HL-60 (cell line): ENCODE results near the gene CD177.

ENCODE experiments used
- DNase-seq, 2 experiments: peaks; one replicate each; pipeline ENCODE4 v3.0.0-alpha.2; 2010 to 2020; ENCODE audit warnings: low read depth in 1 of 2, low spot score in 1 of 2
- H3K27ac ChIP-seq: fragments of 250-450 bp; sonication (Bioruptor Pico); replicated peaks from 2 replicates; pipeline ENCODE4 v1.5.1; 2020; ENCODE audit warnings: mild to moderate bottlenecking, moderate library complexity
- H3K27me3 ChIP-seq: fragments of 250-450 bp; sonication (Bioruptor Pico); 2 replicates; pipeline ENCODE4 v1.5.1; 2021; ENCODE audit warnings: mild to moderate bottlenecking, moderate library complexity; ENCODE audit not compliant: insufficient read depth, poor library complexity, severe bottlenecking
- H3K4me3 ChIP-seq: replicated peaks from 2 replicates; pipeline ENCODE4 v1.5.1; 2011; ENCODE audit warnings: mild to moderate bottlenecking, control low read depth, low read length; ENCODE audit not compliant: insufficient read depth
- GABPA ChIP-seq: IDR thresholded peaks from 2 replicates; pipeline ENCODE4 v1.6.1; 2012; ENCODE audit warnings: low read depth
- POLR2AphosphoS5 ChIP-seq: IDR thresholded peaks from 2 replicates; pipeline ENCODE4 v1.6.1; 2012; ENCODE audit warnings: low read depth
- SPI1 ChIP-seq: IDR thresholded peaks from 2 replicates; pipeline ENCODE4 v1.6.1; 2012; ENCODE audit warnings: low read depth, mild to moderate bottlenecking, borderline replicate concordance
- TF ChIP-seq, protein P1 (sequence below): IDR thresholded peaks from one replicate; pipeline ENCODE4 v1.5.1; 2011; ENCODE audit warnings: low read length, control low read depth, inconsistent platforms; ENCODE audit not compliant: insufficient read depth
- TF ChIP-seq, protein P2 (sequence below): IDR thresholded peaks from 2 replicates; pipeline ENCODE4 v1.6.1; 2012; ENCODE audit warnings: low read depth; ENCODE audit not compliant: insufficient replicate concordance

Gene CD177

DNA sequence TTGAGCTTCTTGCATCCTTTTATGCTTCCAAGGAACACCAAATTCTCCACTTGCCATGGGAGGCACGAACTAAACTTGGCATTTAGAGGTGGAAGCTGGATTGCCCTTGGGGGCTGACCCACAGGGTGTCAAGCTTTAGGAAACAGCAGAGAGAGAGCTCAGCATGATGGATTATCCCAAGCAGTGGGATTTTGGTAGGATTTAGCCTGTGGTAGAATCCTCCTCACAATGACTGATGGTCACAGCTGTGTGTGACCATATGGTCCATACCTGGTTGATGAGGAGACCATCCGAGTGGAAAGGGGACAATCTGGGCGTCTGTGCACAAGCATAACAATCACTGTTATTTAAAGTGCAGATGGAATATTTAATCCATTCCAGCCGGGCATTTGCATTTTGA lies 44.0 kb upstream of the CD177 start:
- H3K4me3 ChIP-seq, result no peak overlapping the region
- H3K27me3 ChIP-seq, result no peaks in the 10 kb centered on the region
- TF ChIP-seq GABPA (no peak), SPI1 (no peak), POLR2AphosphoS5 (no peak)
- TF ChIP-seq, protein P1, sequence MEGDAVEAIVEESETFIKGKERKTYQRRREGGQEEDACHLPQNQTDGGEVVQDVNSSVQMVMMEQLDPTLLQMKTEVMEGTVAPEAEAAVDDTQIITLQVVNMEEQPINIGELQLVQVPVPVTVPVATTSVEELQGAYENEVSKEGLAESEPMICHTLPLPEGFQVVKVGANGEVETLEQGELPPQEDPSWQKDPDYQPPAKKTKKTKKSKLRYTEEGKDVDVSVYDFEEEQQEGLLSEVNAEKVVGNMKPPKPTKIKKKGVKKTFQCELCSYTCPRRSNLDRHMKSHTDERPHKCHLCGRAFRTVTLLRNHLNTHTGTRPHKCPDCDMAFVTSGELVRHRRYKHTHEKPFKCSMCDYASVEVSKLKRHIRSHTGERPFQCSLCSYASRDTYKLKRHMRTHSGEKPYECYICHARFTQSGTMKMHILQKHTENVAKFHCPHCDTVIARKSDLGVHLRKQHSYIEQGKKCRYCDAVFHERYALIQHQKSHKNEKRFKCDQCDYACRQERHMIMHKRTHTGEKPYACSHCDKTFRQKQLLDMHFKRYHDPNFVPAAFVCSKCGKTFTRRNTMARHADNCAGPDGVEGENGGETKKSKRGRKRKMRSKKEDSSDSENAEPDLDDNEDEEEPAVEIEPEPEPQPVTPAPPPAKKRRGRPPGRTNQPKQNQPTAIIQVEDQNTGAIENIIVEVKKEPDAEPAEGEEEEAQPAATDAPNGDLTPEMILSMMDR, result no peak
- TF ChIP-seq, protein P2, sequence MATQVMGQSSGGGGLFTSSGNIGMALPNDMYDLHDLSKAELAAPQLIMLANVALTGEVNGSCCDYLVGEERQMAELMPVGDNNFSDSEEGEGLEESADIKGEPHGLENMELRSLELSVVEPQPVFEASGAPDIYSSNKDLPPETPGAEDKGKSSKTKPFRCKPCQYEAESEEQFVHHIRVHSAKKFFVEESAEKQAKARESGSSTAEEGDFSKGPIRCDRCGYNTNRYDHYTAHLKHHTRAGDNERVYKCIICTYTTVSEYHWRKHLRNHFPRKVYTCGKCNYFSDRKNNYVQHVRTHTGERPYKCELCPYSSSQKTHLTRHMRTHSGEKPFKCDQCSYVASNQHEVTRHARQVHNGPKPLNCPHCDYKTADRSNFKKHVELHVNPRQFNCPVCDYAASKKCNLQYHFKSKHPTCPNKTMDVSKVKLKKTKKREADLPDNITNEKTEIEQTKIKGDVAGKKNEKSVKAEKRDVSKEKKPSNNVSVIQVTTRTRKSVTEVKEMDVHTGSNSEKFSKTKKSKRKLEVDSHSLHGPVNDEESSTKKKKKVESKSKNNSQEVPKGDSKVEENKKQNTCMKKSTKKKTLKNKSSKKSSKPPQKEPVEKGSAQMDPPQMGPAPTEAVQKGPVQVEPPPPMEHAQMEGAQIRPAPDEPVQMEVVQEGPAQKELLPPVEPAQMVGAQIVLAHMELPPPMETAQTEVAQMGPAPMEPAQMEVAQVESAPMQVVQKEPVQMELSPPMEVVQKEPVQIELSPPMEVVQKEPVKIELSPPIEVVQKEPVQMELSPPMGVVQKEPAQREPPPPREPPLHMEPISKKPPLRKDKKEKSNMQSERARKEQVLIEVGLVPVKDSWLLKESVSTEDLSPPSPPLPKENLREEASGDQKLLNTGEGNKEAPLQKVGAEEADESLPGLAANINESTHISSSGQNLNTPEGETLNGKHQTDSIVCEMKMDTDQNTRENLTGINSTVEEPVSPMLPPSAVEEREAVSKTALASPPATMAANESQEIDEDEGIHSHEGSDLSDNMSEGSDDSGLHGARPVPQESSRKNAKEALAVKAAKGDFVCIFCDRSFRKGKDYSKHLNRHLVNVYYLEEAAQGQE, result no peak
- H3K27ac ChIP-seq, result no peak overlapping the region
- DNase-seq, result no peak

DNA sequence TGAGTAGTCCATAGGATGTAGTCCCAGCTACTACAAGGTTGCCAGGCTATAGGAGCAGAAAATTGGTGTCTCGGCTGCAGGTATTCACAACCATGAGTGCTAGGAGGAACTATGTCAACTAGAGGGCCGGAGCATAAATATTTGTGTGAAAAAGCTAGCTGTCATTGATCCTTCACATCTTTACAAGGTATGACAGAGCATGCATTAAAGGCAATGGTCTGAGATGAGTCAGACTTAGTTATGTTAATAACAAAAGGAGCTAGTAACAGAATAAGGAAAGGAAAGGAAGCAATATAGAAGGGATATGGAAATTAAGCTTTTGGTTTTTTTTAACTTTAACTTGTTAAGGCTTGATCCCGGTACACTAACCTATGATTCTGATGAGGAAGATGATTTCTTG lies 43.3 kb upstream of the CD177 start:
- H3K27me3 ChIP-seq, result no peaks in the 10 kb centered on the region
- TF ChIP-seq, protein P1, result no peak
- TF ChIP-seq GABPA (no peak), POLR2AphosphoS5 (no peak), SPI1 (no peak)
- TF ChIP-seq, protein P2, result no peak
- H3K4me3 ChIP-seq, result no peak overlapping the region
- no peak for DNase-seq
- no peak overlapping the region for H3K27ac ChIP-seq

DNA sequence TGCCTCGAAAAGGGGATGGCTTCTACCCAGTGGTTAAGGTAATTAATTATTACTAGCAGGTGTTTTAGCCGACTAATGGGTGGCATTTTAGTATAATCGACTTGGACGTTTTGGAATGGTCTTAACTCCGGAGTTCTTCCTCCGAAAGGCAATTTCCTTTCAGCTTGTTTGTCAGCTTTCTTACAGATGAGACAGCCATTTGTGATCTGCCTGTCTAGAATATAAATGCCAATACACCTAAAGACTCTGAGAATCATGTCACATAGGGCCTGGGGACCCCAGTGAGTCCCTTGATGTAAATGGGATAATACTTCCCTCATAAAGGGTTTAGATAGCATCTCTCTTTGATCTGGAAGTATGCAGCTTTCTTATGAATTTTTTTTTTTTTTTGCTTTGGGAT lies 42.2 kb upstream of the CD177 start:
- H3K27ac ChIP-seq, result no peak overlapping the region
- H3K4me3 ChIP-seq, result no peak overlapping the region
- TF ChIP-seq, protein P1, result no peak
- TF ChIP-seq SPI1 (no peak), GABPA (no peak), POLR2AphosphoS5 (no peak)
- TF ChIP-seq, protein P2, result no peak
- DNase-seq, result no peak
- H3K27me3 ChIP-seq, result no peaks in the 10 kb centered on the region
